Astrocyte (in vitro differentiated cells and primary cell): ENCODE data around the gene SH3BP2. TPM values are rescaled to one million over a fixed set of nuclear protein-coding genes. Genes with fewer than 3 reads are reported as not detected.
A peak's percentile ranks its signal among the peaks of the same experiment; 100 is the strongest.

Source experiments
- DNase-seq: peaks from one replicate; pipeline ENCODE4 v3.0.0-alpha.2; 2010; ENCODE audit warnings: low read depth
- FAIRE-seq: peaks from 2 replicates; lab custom pipeline; 2011; peaks lifted over from hg19 to GRCh38; lab: Jason Lieb, UNC
- H2AFZ ChIP-seq: 2 replicates; pipeline ENCODE4 v1.6.0; 2012; ENCODE audit warnings: low read depth, low read length, inconsistent platforms
- H3K27ac ChIP-seq: 2 replicates; pipeline ENCODE4 v1.5.1; 2011; ENCODE audit warnings: low read depth, low read length, inconsistent platforms
- H3K27me3 ChIP-seq: 2 replicates; pipeline ENCODE4 v1.6.0; 2011; ENCODE audit warnings: low read length, inconsistent platforms; ENCODE audit not compliant: insufficient read depth
- H3K36me3 ChIP-seq: 2 replicates; pipeline ENCODE4 v1.5.1; 2011; ENCODE audit warnings: low read length, inconsistent platforms; ENCODE audit not compliant: insufficient read depth
- H3K4me1 ChIP-seq: 2 replicates; pipeline ENCODE4 v1.5.1; 2011; ENCODE audit warnings: low read length, inconsistent platforms; ENCODE audit not compliant: insufficient read depth
- H3K4me2 ChIP-seq: 2 replicates; pipeline ENCODE4 v1.6.0; 2012; ENCODE audit warnings: low read length, inconsistent platforms
- H3K4me3 ChIP-seq: 2 replicates; pipeline ENCODE4 v1.5.1; 2011; ENCODE audit warnings: low read depth, mild to moderate bottlenecking, low read length, inconsistent platforms; ENCODE audit not compliant: insufficient read depth
- H3K79me2 ChIP-seq: 2 replicates; pipeline ENCODE4 v1.6.0; 2012; ENCODE audit warnings: mild to moderate bottlenecking, low read length, inconsistent platforms; ENCODE audit not compliant: insufficient read depth
- H3K9ac ChIP-seq: 2 replicates; pipeline ENCODE4 v1.6.0; 2012; ENCODE audit warnings: mild to moderate bottlenecking, low read length, inconsistent platforms
- H3K9me3 ChIP-seq: 2 replicates; pipeline ENCODE4 v1.5.1; 2012; ENCODE audit warnings: low read depth, mild to moderate bottlenecking, low read length, inconsistent platforms; ENCODE audit not compliant: insufficient read depth
- H4K20me1 ChIP-seq: 2 replicates; pipeline ENCODE4 v1.6.0; 2012; ENCODE audit warnings: low read length, inconsistent platforms; ENCODE audit not compliant: insufficient read depth
- H3K27ac Mint-ChIP-seq: one replicate; pipeline ENCODE4 v1.8.0; 2021; ENCODE audit warnings: mild to moderate bottlenecking, mixed read lengths; ENCODE audit not compliant: unreplicated experiment
- H3K27me3 Mint-ChIP-seq: one replicate; pipeline ENCODE4 v1.8.0; 2021; ENCODE audit warnings: low read depth, mixed read lengths; ENCODE audit not compliant: unreplicated experiment
- H3K36me3 Mint-ChIP-seq: one replicate; pipeline ENCODE4 v1.8.0; 2021; ENCODE audit warnings: low read depth, mixed read lengths; ENCODE audit not compliant: unreplicated experiment
- H3K4me1 Mint-ChIP-seq: one replicate; pipeline ENCODE4 v1.8.0; 2021; ENCODE audit warnings: low read depth, mixed read lengths; ENCODE audit not compliant: unreplicated experiment
- H3K4me3 Mint-ChIP-seq: one replicate; pipeline ENCODE4 v1.8.0; 2021; ENCODE audit warnings: mild to moderate bottlenecking, moderate library complexity, mixed read lengths; ENCODE audit not compliant: unreplicated experiment
- H3K9me3 Mint-ChIP-seq: one replicate; pipeline ENCODE4 v1.8.0; 2021; ENCODE audit warnings: mild to moderate bottlenecking, mixed read lengths; ENCODE audit not compliant: unreplicated experiment
- EZH2 ChIP-seq: IDR thresholded peaks from 2 replicates; pipeline ENCODE4 v1.6.1; 2012; ENCODE audit warnings: mild to moderate bottlenecking, low read length, inconsistent platforms; ENCODE audit not compliant: insufficient read depth
- total RNA-seq: library from RNA; stranded (reverse); gene quantifications from 2 replicates; pipeline ENCODE4 v1.2.1, GENCODE V29; 2021
- TF ChIP-seq, protein P1 (sequence below): IDR thresholded peaks from 2 replicates; pipeline ENCODE4 v1.5.1; 2011; ENCODE audit warnings: low read depth, mild to moderate bottlenecking, inconsistent platforms, low read length, moderate library complexity; ENCODE audit not compliant: insufficient read depth

SH3BP2 gene
- total RNA-seq, 1 donor from 2014 or later: 33.7 TPM

DNA sequence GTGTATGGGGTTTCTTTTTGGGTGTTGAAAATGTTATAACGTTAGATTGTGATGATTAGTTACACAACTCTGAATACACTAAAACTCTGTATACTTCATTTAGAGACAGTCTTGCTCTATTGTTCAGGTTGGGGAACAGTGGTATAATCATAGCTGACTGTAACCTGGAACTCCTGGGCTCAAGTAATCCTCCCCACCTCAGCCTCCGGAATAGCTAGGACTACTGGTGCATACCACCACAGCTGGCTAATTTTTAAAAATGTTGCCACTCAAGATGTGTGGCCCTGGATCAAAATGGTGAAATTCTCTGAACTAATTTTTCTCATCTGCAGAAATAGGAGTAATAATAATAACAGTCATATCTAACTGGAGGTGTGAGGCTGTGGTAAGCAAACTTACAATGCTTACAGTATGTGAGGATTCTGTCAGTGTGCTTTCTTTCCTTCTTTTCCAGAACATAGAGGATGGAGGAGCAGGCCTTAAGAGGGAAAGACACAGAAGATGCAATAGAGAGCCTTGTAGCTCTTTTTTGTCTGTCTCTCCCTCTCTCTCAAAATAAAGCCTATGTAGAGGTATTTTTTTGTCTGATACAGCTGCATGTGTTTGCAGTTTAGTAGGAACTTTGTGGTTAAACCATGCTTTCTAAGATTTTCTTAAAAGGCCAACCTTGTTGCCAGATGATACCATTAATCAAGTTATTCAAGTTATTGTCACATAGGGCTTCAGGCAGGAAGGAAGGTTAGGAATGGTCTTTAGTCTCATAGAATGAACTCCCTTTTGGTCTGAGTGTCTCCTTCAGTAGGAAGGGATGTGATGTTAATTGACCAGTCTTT, 58.3 kb downstream of the SH3BP2 start:
- Histone ChIP-seq H3K27me3 (no peaks in the 10 kb centered on the region), H3K9me3 (no peaks in the 10 kb centered on the region), H3K36me3 (no peaks in the 10 kb centered on the region), H3K27ac (no peak overlapping the region), H3K79me2 (peaks cover 96% of the 10 kb centered on the region), H3K4me1 (peaks cover 6% of the 10 kb centered on the region), H3K4me2 (no peak overlapping the region), H3K9ac (no peak overlapping the region), H2AFZ (no peak overlapping the region), H3K4me3 (no peak overlapping the region), H4K20me1 (peaks cover 89% of the 10 kb centered on the region)
- DNase-seq (peak; percentile 66), FAIRE-seq (no peak)
- no peak for TF ChIP-seq EZH2
- TF ChIP-seq, protein P1, sequence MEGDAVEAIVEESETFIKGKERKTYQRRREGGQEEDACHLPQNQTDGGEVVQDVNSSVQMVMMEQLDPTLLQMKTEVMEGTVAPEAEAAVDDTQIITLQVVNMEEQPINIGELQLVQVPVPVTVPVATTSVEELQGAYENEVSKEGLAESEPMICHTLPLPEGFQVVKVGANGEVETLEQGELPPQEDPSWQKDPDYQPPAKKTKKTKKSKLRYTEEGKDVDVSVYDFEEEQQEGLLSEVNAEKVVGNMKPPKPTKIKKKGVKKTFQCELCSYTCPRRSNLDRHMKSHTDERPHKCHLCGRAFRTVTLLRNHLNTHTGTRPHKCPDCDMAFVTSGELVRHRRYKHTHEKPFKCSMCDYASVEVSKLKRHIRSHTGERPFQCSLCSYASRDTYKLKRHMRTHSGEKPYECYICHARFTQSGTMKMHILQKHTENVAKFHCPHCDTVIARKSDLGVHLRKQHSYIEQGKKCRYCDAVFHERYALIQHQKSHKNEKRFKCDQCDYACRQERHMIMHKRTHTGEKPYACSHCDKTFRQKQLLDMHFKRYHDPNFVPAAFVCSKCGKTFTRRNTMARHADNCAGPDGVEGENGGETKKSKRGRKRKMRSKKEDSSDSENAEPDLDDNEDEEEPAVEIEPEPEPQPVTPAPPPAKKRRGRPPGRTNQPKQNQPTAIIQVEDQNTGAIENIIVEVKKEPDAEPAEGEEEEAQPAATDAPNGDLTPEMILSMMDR: no peak
- H3K36me3 Mint-ChIP-seq: peaks cover 2% of the 10 kb centered on the region
- H3K4me1 Mint-ChIP-seq: peaks cover 31% of the 10 kb centered on the region
- no peaks in the 10 kb centered on the region for H3K9me3 Mint-ChIP-seq
- H3K27me3 Mint-ChIP-seq: no peaks in the 10 kb centered on the region
- no peak overlapping the region for H3K27ac Mint-ChIP-seq
- no peak overlapping the region for H3K4me3 Mint-ChIP-seq

DNA sequence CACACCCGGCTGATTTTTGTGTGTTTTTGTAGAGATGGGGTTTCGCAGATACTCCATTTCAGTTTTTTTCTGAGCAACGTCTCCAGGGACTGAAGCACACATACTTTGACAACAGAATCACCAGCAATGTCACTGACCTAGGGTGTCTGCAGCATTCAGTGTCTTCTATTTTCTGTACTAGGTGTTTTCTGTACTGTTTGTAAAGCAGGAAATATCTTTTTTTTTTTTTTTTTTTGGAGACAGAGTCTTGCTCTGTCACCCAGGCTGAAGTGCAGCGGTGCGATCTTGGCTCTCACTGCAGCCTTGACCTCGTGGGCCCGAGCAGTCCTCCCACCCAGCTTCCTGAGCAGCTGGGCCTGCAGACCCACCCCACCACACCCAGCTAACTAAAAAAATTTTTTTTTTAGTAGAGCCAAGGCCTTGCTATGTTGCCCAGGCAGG, 59.6 kb downstream of the SH3BP2 start:
- peaks cover 85% of the 10 kb centered on the region for H4K20me1 ChIP-seq
- FAIRE-seq: no peak
- Mint-ChIP-seq H3K9me3 (no peaks in the 10 kb centered on the region), H3K27me3 (no peaks in the 10 kb centered on the region), H3K36me3 (no peaks in the 10 kb centered on the region), H3K27ac (no peak overlapping the region), H3K4me3 (no peak overlapping the region), H3K4me1 (peaks cover 32% of the 10 kb centered on the region)
- no peaks in the 10 kb centered on the region for H3K36me3 ChIP-seq
- no peak overlapping the region for H2AFZ ChIP-seq
- no peak overlapping the region for H3K4me2 ChIP-seq
- no peaks in the 10 kb centered on the region for H3K9me3 ChIP-seq
- H3K4me1 ChIP-seq: peaks cover 6% of the 10 kb centered on the region
- H3K27ac ChIP-seq: no peak overlapping the region
- no peak overlapping the region for H3K4me3 ChIP-seq
- no peak overlapping the region for H3K9ac ChIP-seq
- no peaks in the 10 kb centered on the region for H3K27me3 ChIP-seq
- H3K79me2 ChIP-seq: peaks cover 96% of the 10 kb centered on the region
- no peak for TF ChIP-seq EZH2
- TF ChIP-seq, protein P1: no peak
- no peak for DNase-seq

DNA sequence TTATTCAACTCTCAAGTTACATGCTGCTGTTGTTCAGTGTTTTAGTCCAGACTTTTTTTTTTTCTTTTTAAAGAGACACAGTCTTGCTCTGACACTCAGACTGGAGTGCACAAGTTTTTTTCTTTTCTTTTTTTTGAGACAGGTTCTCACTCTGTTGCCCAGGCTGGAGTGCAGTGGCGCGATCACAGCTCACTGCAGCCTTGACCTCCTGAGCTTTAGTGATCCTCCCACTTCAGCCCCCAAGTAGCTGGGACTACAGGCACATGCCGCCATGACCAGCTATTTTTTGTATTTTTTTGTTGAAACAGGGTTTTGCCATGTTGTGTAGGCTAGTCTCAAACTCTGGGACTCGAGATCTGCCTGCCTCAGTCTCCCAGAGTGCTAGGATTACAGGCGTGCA, 62.7 kb downstream of the SH3BP2 start:
- Mint-ChIP-seq H3K9me3 (no peaks in the 10 kb centered on the region), H3K4me1 (peaks cover 31% of the 10 kb centered on the region), H3K27ac (no peak overlapping the region), H3K27me3 (no peaks in the 10 kb centered on the region), H3K36me3 (no peaks in the 10 kb centered on the region), H3K4me3 (no peak overlapping the region)
- no peak for TF ChIP-seq EZH2
- TF ChIP-seq, protein P1: no peak
- H3K4me2 ChIP-seq: no peak overlapping the region
- H3K27me3 ChIP-seq: no peaks in the 10 kb centered on the region
- FAIRE-seq (no peak), DNase-seq (no peak)
- H3K36me3 ChIP-seq: peaks cover 2% of the 10 kb centered on the region
- peaks cover 15% of the 10 kb centered on the region for H3K4me1 ChIP-seq
- peaks cover 97% of the 10 kb centered on the region for H3K79me2 ChIP-seq
- no peak overlapping the region for H3K4me3 ChIP-seq
- H3K27ac ChIP-seq: no peak overlapping the region
- no peaks in the 10 kb centered on the region for H3K9me3 ChIP-seq
- H2AFZ ChIP-seq: no peak overlapping the region
- no peak overlapping the region for H3K9ac ChIP-seq
- peaks cover 88% of the 10 kb centered on the region for H4K20me1 ChIP-seq
